Astrocyte (in vitro differentiated cells and primary cell): ENCODE data around the gene NTRK3. TPM values are rescaled to one million over a fixed set of nuclear protein-coding genes. Genes with fewer than 3 reads are reported as not detected.

Source experiments
- DNase-seq: peaks from one replicate; pipeline ENCODE4 v3.0.0-alpha.2; 2010; ENCODE audit warnings: low read depth
- FAIRE-seq: peaks from 2 replicates; lab custom pipeline; 2011; peaks lifted over from hg19 to GRCh38; lab: Jason Lieb, UNC
- H2AFZ ChIP-seq: 2 replicates; pipeline ENCODE4 v1.6.0; 2012; ENCODE audit warnings: low read depth, low read length, inconsistent platforms
- H3K27ac ChIP-seq: 2 replicates; pipeline ENCODE4 v1.5.1; 2011; ENCODE audit warnings: low read depth, low read length, inconsistent platforms
- H3K27me3 ChIP-seq: 2 replicates; pipeline ENCODE4 v1.6.0; 2011; ENCODE audit warnings: low read length, inconsistent platforms; ENCODE audit not compliant: insufficient read depth
- H3K36me3 ChIP-seq: 2 replicates; pipeline ENCODE4 v1.5.1; 2011; ENCODE audit warnings: low read length, inconsistent platforms; ENCODE audit not compliant: insufficient read depth
- H3K4me1 ChIP-seq: 2 replicates; pipeline ENCODE4 v1.5.1; 2011; ENCODE audit warnings: low read length, inconsistent platforms; ENCODE audit not compliant: insufficient read depth
- H3K4me2 ChIP-seq: 2 replicates; pipeline ENCODE4 v1.6.0; 2012; ENCODE audit warnings: low read length, inconsistent platforms
- H3K4me3 ChIP-seq: 2 replicates; pipeline ENCODE4 v1.5.1; 2011; ENCODE audit warnings: low read depth, mild to moderate bottlenecking, low read length, inconsistent platforms; ENCODE audit not compliant: insufficient read depth
- H3K79me2 ChIP-seq: 2 replicates; pipeline ENCODE4 v1.6.0; 2012; ENCODE audit warnings: mild to moderate bottlenecking, low read length, inconsistent platforms; ENCODE audit not compliant: insufficient read depth
- H3K9ac ChIP-seq: 2 replicates; pipeline ENCODE4 v1.6.0; 2012; ENCODE audit warnings: mild to moderate bottlenecking, low read length, inconsistent platforms
- H3K9me3 ChIP-seq: 2 replicates; pipeline ENCODE4 v1.5.1; 2012; ENCODE audit warnings: low read depth, mild to moderate bottlenecking, low read length, inconsistent platforms; ENCODE audit not compliant: insufficient read depth
- H4K20me1 ChIP-seq: 2 replicates; pipeline ENCODE4 v1.6.0; 2012; ENCODE audit warnings: low read length, inconsistent platforms; ENCODE audit not compliant: insufficient read depth
- H3K27ac Mint-ChIP-seq: one replicate; pipeline ENCODE4 v1.8.0; 2021; ENCODE audit warnings: mild to moderate bottlenecking, mixed read lengths; ENCODE audit not compliant: unreplicated experiment
- H3K27me3 Mint-ChIP-seq: one replicate; pipeline ENCODE4 v1.8.0; 2021; ENCODE audit warnings: low read depth, mixed read lengths; ENCODE audit not compliant: unreplicated experiment
- H3K36me3 Mint-ChIP-seq: one replicate; pipeline ENCODE4 v1.8.0; 2021; ENCODE audit warnings: low read depth, mixed read lengths; ENCODE audit not compliant: unreplicated experiment
- H3K4me1 Mint-ChIP-seq: one replicate; pipeline ENCODE4 v1.8.0; 2021; ENCODE audit warnings: low read depth, mixed read lengths; ENCODE audit not compliant: unreplicated experiment
- H3K4me3 Mint-ChIP-seq: one replicate; pipeline ENCODE4 v1.8.0; 2021; ENCODE audit warnings: mild to moderate bottlenecking, moderate library complexity, mixed read lengths; ENCODE audit not compliant: unreplicated experiment
- H3K9me3 Mint-ChIP-seq: one replicate; pipeline ENCODE4 v1.8.0; 2021; ENCODE audit warnings: mild to moderate bottlenecking, mixed read lengths; ENCODE audit not compliant: unreplicated experiment
- CTCF ChIP-seq: IDR thresholded peaks from 2 replicates; pipeline ENCODE4 v1.5.1; 2011; ENCODE audit warnings: low read depth, mild to moderate bottlenecking, inconsistent platforms, low read length, moderate library complexity; ENCODE audit not compliant: insufficient read depth
- EZH2 ChIP-seq: IDR thresholded peaks from 2 replicates; pipeline ENCODE4 v1.6.1; 2012; ENCODE audit warnings: mild to moderate bottlenecking, low read length, inconsistent platforms; ENCODE audit not compliant: insufficient read depth
- total RNA-seq: library from RNA; stranded (reverse); gene quantifications from 2 replicates; pipeline ENCODE4 v1.2.1, GENCODE V29; 2021

NTRK3 gene
- total RNA-seq, 1 donor from 2014 or later: 12.9 TPM

DNA sequence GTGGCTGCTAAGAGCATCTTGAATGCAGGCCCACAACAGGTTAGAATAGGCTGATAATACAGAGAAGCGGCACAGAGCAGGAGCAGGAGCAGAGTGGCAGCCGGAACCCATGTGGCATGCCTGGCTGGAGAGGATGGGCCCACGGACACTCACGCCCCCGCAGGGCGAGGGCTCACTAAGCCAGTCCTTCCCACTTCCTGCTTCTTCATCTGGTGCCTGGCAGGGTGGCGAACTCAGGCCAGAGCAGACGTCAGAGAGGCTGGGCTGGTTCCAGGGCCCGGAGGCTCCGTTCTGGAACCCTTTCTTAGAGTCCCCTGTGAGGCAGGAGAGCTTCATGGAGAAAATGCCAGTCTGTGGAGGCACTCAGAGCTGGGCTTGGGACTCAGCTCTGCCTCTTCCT, 195.1 kb downstream of the NTRK3 start:
- no peak overlapping the region for H3K4me2 ChIP-seq
- H3K79me2 ChIP-seq: no peaks in the 10 kb centered on the region
- no peaks in the 10 kb centered on the region for H3K9me3 ChIP-seq
- no peak overlapping the region for H3K4me3 ChIP-seq
- no peak for TF ChIP-seq EZH2
- no peak for TF ChIP-seq CTCF
- H3K36me3 Mint-ChIP-seq: no peaks in the 10 kb centered on the region
- peaks cover 3% of the 10 kb centered on the region for H3K4me1 Mint-ChIP-seq
- no peak overlapping the region for H3K4me3 Mint-ChIP-seq
- no peaks in the 10 kb centered on the region for H3K27me3 ChIP-seq
- no peak overlapping the region for H2AFZ ChIP-seq
- peaks cover 3% of the 10 kb centered on the region for H3K9me3 Mint-ChIP-seq
- no peak for DNase-seq
- FAIRE-seq: no peak
- H3K27me3 Mint-ChIP-seq: peaks cover 12% of the 10 kb centered on the region
- H3K27ac ChIP-seq: no peak overlapping the region
- no peak overlapping the region for H3K27ac Mint-ChIP-seq
- no peaks in the 10 kb centered on the region for H3K36me3 ChIP-seq
- H3K9ac ChIP-seq: no peak overlapping the region
- H4K20me1 ChIP-seq: no peaks in the 10 kb centered on the region
- H3K4me1 ChIP-seq: no peaks in the 10 kb centered on the region

DNA sequence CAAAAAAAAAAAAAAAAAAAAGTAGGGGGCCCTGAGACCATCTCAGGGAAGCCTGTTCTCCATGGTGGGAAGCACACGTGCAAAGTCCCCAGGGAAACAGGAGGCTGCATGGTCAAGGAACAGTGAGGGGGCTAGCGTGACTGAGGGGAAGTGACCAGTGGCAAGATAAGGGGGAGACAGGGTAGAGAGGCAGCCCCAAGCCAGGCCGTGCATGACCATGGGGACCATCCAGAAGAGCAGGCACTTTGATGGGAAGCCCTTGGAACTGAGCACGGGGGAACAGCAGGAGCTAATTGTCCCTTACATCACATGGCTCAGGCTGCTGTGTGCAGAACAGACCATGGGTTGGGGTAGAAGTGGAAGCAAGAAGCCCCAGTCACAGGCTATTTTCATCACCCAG, 196.2 kb downstream of the NTRK3 start:
- Histone ChIP-seq H3K27me3 (no peaks in the 10 kb centered on the region), H3K27ac (no peak overlapping the region), H3K4me2 (no peak overlapping the region), H3K36me3 (no peaks in the 10 kb centered on the region), H3K4me3 (no peak overlapping the region), H2AFZ (no peak overlapping the region), H3K4me1 (no peaks in the 10 kb centered on the region), H3K9me3 (no peaks in the 10 kb centered on the region), H3K79me2 (no peaks in the 10 kb centered on the region), H4K20me1 (no peaks in the 10 kb centered on the region), H3K9ac (no peak overlapping the region)
- Mint-ChIP-seq H3K36me3 (no peaks in the 10 kb centered on the region), H3K9me3 (peaks cover 3% of the 10 kb centered on the region), H3K4me3 (no peak overlapping the region), H3K27ac (no peak overlapping the region), H3K27me3 (peaks cover 12% of the 10 kb centered on the region), H3K4me1 (peaks cover 3% of the 10 kb centered on the region)
- DNase-seq (no peak), FAIRE-seq (no peak)
- TF ChIP-seq EZH2 (no peak), CTCF (no peak)

GRCh38 chr15:88057836-88058235, 198.7 kb downstream of the NTRK3 start:
- no peak overlapping the region for H3K4me3 ChIP-seq
- H3K79me2 ChIP-seq: no peaks in the 10 kb centered on the region
- H3K4me2 ChIP-seq: no peak overlapping the region
- H3K27me3 ChIP-seq: no peaks in the 10 kb centered on the region
- no peak overlapping the region for H3K27ac ChIP-seq
- DNase-seq (no peak), FAIRE-seq (no peak)
- no peaks in the 10 kb centered on the region for H3K9me3 ChIP-seq
- H3K4me3 Mint-ChIP-seq: no peak overlapping the region
- TF ChIP-seq EZH2 (no peak), CTCF (no peak)
- H4K20me1 ChIP-seq: no peaks in the 10 kb centered on the region
- H3K9me3 Mint-ChIP-seq: peaks cover 3% of the 10 kb centered on the region
- no peaks in the 10 kb centered on the region for H3K4me1 ChIP-seq
- H3K36me3 ChIP-seq: no peaks in the 10 kb centered on the region
- H3K36me3 Mint-ChIP-seq: no peaks in the 10 kb centered on the region
- H3K27ac Mint-ChIP-seq: no peak overlapping the region
- H2AFZ ChIP-seq: no peak overlapping the region
- peaks cover 3% of the 10 kb centered on the region for H3K4me1 Mint-ChIP-seq
- H3K9ac ChIP-seq: no peak overlapping the region
- H3K27me3 Mint-ChIP-seq: peaks cover 10% of the 10 kb centered on the region
